Measurements from ENCODE around the gene TRPV4.

TRPV4 gene

GRCh38 chr12:109828754-109829511 lies 4.3 kb downstream of the TRPV4 start:
- H3K36me3 Mint-ChIP-seq: peaks cover 2% of the 10 kb centered on the region
- H3K4me3 Mint-ChIP-seq: no peak overlapping the region
- H3K27ac Mint-ChIP-seq: no peak overlapping the region
- H3K9me3 Mint-ChIP-seq: no peaks in the 10 kb centered on the region
- H3K27me3 Mint-ChIP-seq: peaks cover 22% of the 10 kb centered on the region
- DNase-seq (ENCODE audit: low spot score in 2 of 2) (no peak), ATAC-seq (ENCODE audit: low read depth) (no peak)
- peaks cover 6% of the 10 kb centered on the region for H3K4me1 Mint-ChIP-seq

- Mint-ChIP-seq H3K9me3 (no peaks in the 10 kb centered on the region), H3K4me3 (no peak overlapping the region), H3K36me3 (no peaks in the 10 kb centered on the region), H3K4me1 (peaks cover 2% of the 10 kb centered on the region), H3K27me3 (peaks cover 17% of the 10 kb centered on the region), H3K27ac (no peak overlapping the region)
- DNase-seq (ENCODE audit: low spot score in 2 of 2): no peak
- no peak for ATAC-seq (ENCODE audit: low read depth)
Measured at GRCh38 chr12:109827566-109828550, 5.3 kb downstream of the TRPV4 start.

GRCh38 chr12:109827080-109827479 lies 6.1 kb downstream of the TRPV4 start:
- Mint-ChIP-seq H3K4me1 (peaks cover 2% of the 10 kb centered on the region), H3K4me3 (no peak overlapping the region)

GRCh38 chr12:109824731-109825130 lies 8.5 kb downstream of the TRPV4 start:
- DNase-seq (ENCODE audit: low spot score in 2 of 2): no peak
- no peaks in the 10 kb centered on the region for H3K9me3 Mint-ChIP-seq
- ATAC-seq (ENCODE audit: low read depth): no peak
- no peak overlapping the region for H3K27ac Mint-ChIP-seq
- no peak overlapping the region for H3K4me3 Mint-ChIP-seq
- no peaks in the 10 kb centered on the region for H3K36me3 Mint-ChIP-seq
- H3K27me3 Mint-ChIP-seq: peaks cover 18% of the 10 kb centered on the region
- H3K4me1 Mint-ChIP-seq: peaks cover 2% of the 10 kb centered on the region

More at GRCh38 chr12:109827080-109827479, 6.1 kb downstream of the TRPV4 start:
- DNase-seq (ENCODE audit: low spot score in 2 of 2) (no peak), ATAC-seq (ENCODE audit: low read depth) (no peak)
- Mint-ChIP-seq H3K27ac (no peak overlapping the region), H3K36me3 (no peaks in the 10 kb centered on the region), H3K27me3 (peaks cover 17% of the 10 kb centered on the region), H3K9me3 (no peaks in the 10 kb centered on the region)

- Mint-ChIP-seq H3K4me3 (no peak overlapping the region), H3K27me3 (peaks cover 17% of the 10 kb centered on the region), H3K4me1 (peaks cover 2% of the 10 kb centered on the region), H3K27ac (no peak overlapping the region), H3K36me3 (no peaks in the 10 kb centered on the region), H3K9me3 (no peaks in the 10 kb centered on the region)
- no peak for DNase-seq (ENCODE audit: low spot score in 2 of 2)
- no peak for ATAC-seq (ENCODE audit: low read depth)
Measured at GRCh38 chr12:109822951-109823411, 10.2 kb downstream of the TRPV4 start.

GRCh38 chr12:109822416-109822815 lies 10.8 kb downstream of the TRPV4 start:
- peaks cover under 1% of the 10 kb centered on the region for H3K4me1 Mint-ChIP-seq
- ATAC-seq (ENCODE audit: low read depth): no peak
- DNase-seq (ENCODE audit: low spot score in 2 of 2): no peak
- no peaks in the 10 kb centered on the region for H3K9me3 Mint-ChIP-seq
- peaks cover 16% of the 10 kb centered on the region for H3K27me3 Mint-ChIP-seq
- H3K36me3 Mint-ChIP-seq: no peaks in the 10 kb centered on the region
- H3K27ac Mint-ChIP-seq: no peak overlapping the region
- H3K4me3 Mint-ChIP-seq: no peak overlapping the region

- H3K36me3 Mint-ChIP-seq: no peaks in the 10 kb centered on the region
- ATAC-seq (ENCODE audit: low read depth) (no peak), DNase-seq (ENCODE audit: low spot score in 2 of 2) (no peak)
- peaks cover 14% of the 10 kb centered on the region for H3K27me3 Mint-ChIP-seq
- H3K27ac Mint-ChIP-seq: no peak overlapping the region
- H3K4me1 Mint-ChIP-seq: no peaks in the 10 kb centered on the region
- no peak overlapping the region for H3K4me3 Mint-ChIP-seq
- no peaks in the 10 kb centered on the region for H3K9me3 Mint-ChIP-seq
Measured at GRCh38 chr12:109821968-109822367, 11.2 kb downstream of the TRPV4 start.

- Mint-ChIP-seq H3K36me3 (no peaks in the 10 kb centered on the region), H3K4me3 (no peak overlapping the region), H3K27ac (no peak overlapping the region), H3K27me3 (peaks cover 10% of the 10 kb centered on the region), H3K4me1 (no peaks in the 10 kb centered on the region), H3K9me3 (no peaks in the 10 kb centered on the region)
- no peak for DNase-seq (ENCODE audit: low spot score in 2 of 2)
- ATAC-seq (ENCODE audit: low read depth): no peak
Measured at GRCh38 chr12:109820816-109821381, 12.3 kb downstream of the TRPV4 start.

- Mint-ChIP-seq H3K4me3 (no peak overlapping the region), H3K9me3 (no peaks in the 10 kb centered on the region), H3K27me3 (peaks cover 10% of the 10 kb centered on the region), H3K4me1 (no peaks in the 10 kb centered on the region), H3K27ac (no peak overlapping the region), H3K36me3 (no peaks in the 10 kb centered on the region)
- DNase-seq (ENCODE audit: low spot score in 2 of 2): no peak
- no peak for ATAC-seq (ENCODE audit: low read depth)
Measured at GRCh38 chr12:109818905-109819500, 14.2 kb downstream of the TRPV4 start.

GRCh38 chr12:109818253-109818652 lies 14.9 kb downstream of the TRPV4 start:
- no peaks in the 10 kb centered on the region for H3K4me1 Mint-ChIP-seq
- DNase-seq (ENCODE audit: low spot score in 2 of 2) (no peak), ATAC-seq (ENCODE audit: low read depth) (no peak)
- no peaks in the 10 kb centered on the region for H3K36me3 Mint-ChIP-seq
- H3K27me3 Mint-ChIP-seq: peaks cover 10% of the 10 kb centered on the region
- H3K9me3 Mint-ChIP-seq: no peaks in the 10 kb centered on the region
- no peak overlapping the region for H3K4me3 Mint-ChIP-seq
- H3K27ac Mint-ChIP-seq: no peak overlapping the region

GRCh38 chr12:109817627-109818231 lies 15.5 kb downstream of the TRPV4 start:
- Mint-ChIP-seq H3K4me3 (no peak overlapping the region), H3K9me3 (no peaks in the 10 kb centered on the region), H3K4me1 (no peaks in the 10 kb centered on the region), H3K27ac (no peak overlapping the region), H3K36me3 (no peaks in the 10 kb centered on the region), H3K27me3 (peaks cover 10% of the 10 kb centered on the region)
- ATAC-seq (ENCODE audit: low read depth): no peak
- DNase-seq (ENCODE audit: low spot score in 2 of 2): no peak

GRCh38 chr12:109816870-109817269 lies 16.3 kb downstream of the TRPV4 start:
- H3K27me3 Mint-ChIP-seq: peaks cover 9% of the 10 kb centered on the region
- no peaks in the 10 kb centered on the region for H3K4me1 Mint-ChIP-seq
- H3K4me3 Mint-ChIP-seq: no peak overlapping the region
- DNase-seq (ENCODE audit: low spot score in 2 of 2): no peak
- ATAC-seq (ENCODE audit: low read depth): no peak
- H3K9me3 Mint-ChIP-seq: no peaks in the 10 kb centered on the region
- H3K36me3 Mint-ChIP-seq: no peaks in the 10 kb centered on the region
- no peak overlapping the region for H3K27ac Mint-ChIP-seq

GRCh38 chr12:109815757-109816617 lies 17.2 kb downstream of the TRPV4 start:
- Mint-ChIP-seq H3K4me3 (no peak overlapping the region), H3K4me1 (no peaks in the 10 kb centered on the region), H3K27ac (no peak overlapping the region), H3K36me3 (no peaks in the 10 kb centered on the region), H3K27me3 (peaks cover 6% of the 10 kb centered on the region), H3K9me3 (no peaks in the 10 kb centered on the region)
- ATAC-seq (ENCODE audit: low read depth) (no peak), DNase-seq (ENCODE audit: low spot score in 2 of 2) (no peak)
